HG03575 (cell line): Measurements from ENCODE around the gene CTIF.

Source experiments
- ATAC-seq: cut with Tn5 transposase; IDR thresholded peaks from one replicate; pipeline ENCODE4 v1.9.1; 2021; ENCODE audit not compliant: unreplicated experiment, insufficient number of reproducible peaks, low FRiP score; ENCODE audit errors: extremely low read depth

CTIF gene

GRCh38 chr18:48893608-48894600 is 355.1 kb downstream of the CTIF start:
- no peak for ATAC-seq

GRCh38 chr18:48894799-48895346 is 356.0 kb downstream of the CTIF start:
- ATAC-seq: no peak

GRCh38 chr18:48896326-48896874 is 357.6 kb downstream of the CTIF start:
- no peak for ATAC-seq

- ATAC-seq: no peak
Measured at GRCh38 chr18:48896875-48897511, 358.2 kb downstream of the CTIF start.

GRCh38 chr18:48897531-48897930 is 358.7 kb downstream of the CTIF start:
- no peak for ATAC-seq

GRCh38 chr18:48898521-48898920 is 359.7 kb downstream of the CTIF start:
- ATAC-seq: no peak

GRCh38 chr18:48899558-48900174 is 360.8 kb downstream of the CTIF start:
- no peak for ATAC-seq

GRCh38 chr18:48900469-48900868 is 361.6 kb downstream of the CTIF start:
- ATAC-seq: no peak

GRCh38 chr18:48901145-48902022 is 362.6 kb downstream of the CTIF start:
- no peak for ATAC-seq

GRCh38 chr18:48902023-48902855 is 363.4 kb downstream of the CTIF start:
- ATAC-seq: no peak

- no peak for ATAC-seq
Measured at GRCh38 chr18:48902856-48903601, 364.2 kb downstream of the CTIF start.

- no peak for ATAC-seq
Measured at GRCh38 chr18:48904091-48904490, 365.3 kb downstream of the CTIF start.

GRCh38 chr18:48904847-48905394 is 366.1 kb downstream of the CTIF start:
- ATAC-seq: no peak

- no peak for ATAC-seq
Measured at GRCh38 chr18:48905513-48905912, 366.7 kb downstream of the CTIF start.

GRCh38 chr18:48908916-48909315 is 370.1 kb downstream of the CTIF start:
- no peak for ATAC-seq

GRCh38 chr18:48909721-48910120 is 370.9 kb downstream of the CTIF start:
- ATAC-seq: no peak
